ENCODE data around the gene HSF2BP.
"Not testable (repeated sequence)": the region's sequence is repeated elsewhere in the genome, so short reads cannot be mapped to it uniquely, and the experiment has no call there.

Gene HSF2BP

GRCh38 chr21:43699933-43700599 is 40.8 kb upstream of the HSF2BP start:
- Histone ChIP-seq H3K27ac (ENCODE audit: insufficient read depth in 1 of 2, low read depth in 1 of 2, low read length in 2 of 2, poor library complexity in 1 of 2, severe bottlenecking in 2 of 2) (no peak overlapping the region), H3K27me3 (replicated peaks in 2 of 5; ENCODE audit: control insufficient read depth in 4 of 5, insufficient read depth in 5 of 5, low read length in 4 of 5) (no peaks in the 10 kb centered on the region), H3K9me3 (ENCODE audit: control extremely low read depth in 1 of 5, control insufficient read depth in 4 of 5, insufficient read depth in 2 of 5, low read depth in 1 of 5, low read length in 4 of 5) (no peaks in the 10 kb centered on the region), H3K36me3 (ENCODE audit: control insufficient read depth in 4 of 4, insufficient read depth in 4 of 4, low read length in 3 of 4) (peaks cover 2 to 12% (median 8%) of the 10 kb centered on the region in 4 experiments), H3K4me3 (ENCODE audit: control insufficient read depth in 1 of 7, extremely low read depth in 1 of 7, insufficient read depth in 4 of 7, low read depth in 2 of 7, low read length in 6 of 7) (no peak overlapping the region), H3K4me1 (ENCODE audit: control extremely low read depth in 1 of 4, control insufficient read depth in 4 of 4, insufficient read depth in 4 of 4, low read length in 3 of 4) (peaks cover 0 to 15% (median 15%) of the 10 kb centered on the region in 4 experiments)
- DNase-seq, result no peak
- CTCF ChIA-PET, result interaction anchor here (0.9 kb wide), 1 partner anchor 25 kb away, joined by 3 read pairs; no protein-coding TSS in a partner anchor
- 95% methylated on average over 13 of the region's 13 CpGs for WGBS (ENCODE audit: insufficient coverage)
- POLR2A ChIA-PET, result no interaction called here

GRCh38 chr21:43699492-43699777 is 40.1 kb upstream of the HSF2BP start:
- DNase-seq; CTCF ChIA-PET; POLR2A ChIA-PET; H3K27ac ChIP-seq (ENCODE audit: insufficient read depth in 1 of 2, low read depth in 1 of 2, low read length in 2 of 2, poor library complexity in 1 of 2, severe bottlenecking in 2 of 2); H3K9me3 ChIP-seq (ENCODE audit: control extremely low read depth in 1 of 5, control insufficient read depth in 4 of 5, insufficient read depth in 2 of 5, low read depth in 1 of 5, low read length in 4 of 5); H3K4me3 ChIP-seq (ENCODE audit: control insufficient read depth in 1 of 7, extremely low read depth in 1 of 7, insufficient read depth in 4 of 7, low read depth in 2 of 7, low read length in 6 of 7); H3K27me3 ChIP-seq (replicated peaks in 2 of 5; ENCODE audit: control insufficient read depth in 4 of 5, insufficient read depth in 5 of 5, low read length in 4 of 5): not testable (repeated sequence)
- 87% methylated on average over 3 of the region's 5 CpGs for WGBS (ENCODE audit: insufficient coverage)
- H3K36me3 ChIP-seq (ENCODE audit: control insufficient read depth in 4 of 4, insufficient read depth in 4 of 4, low read length in 3 of 4), result peaks cover 2 to 17% (median 11%) of the 10 kb centered on the region in 4 experiments
- peaks cover 0 to 15% (median 15%) of the 10 kb centered on the region in 4 experiments for H3K4me1 ChIP-seq (ENCODE audit: control extremely low read depth in 1 of 4, control insufficient read depth in 4 of 4, insufficient read depth in 4 of 4, low read length in 3 of 4)

DNA sequence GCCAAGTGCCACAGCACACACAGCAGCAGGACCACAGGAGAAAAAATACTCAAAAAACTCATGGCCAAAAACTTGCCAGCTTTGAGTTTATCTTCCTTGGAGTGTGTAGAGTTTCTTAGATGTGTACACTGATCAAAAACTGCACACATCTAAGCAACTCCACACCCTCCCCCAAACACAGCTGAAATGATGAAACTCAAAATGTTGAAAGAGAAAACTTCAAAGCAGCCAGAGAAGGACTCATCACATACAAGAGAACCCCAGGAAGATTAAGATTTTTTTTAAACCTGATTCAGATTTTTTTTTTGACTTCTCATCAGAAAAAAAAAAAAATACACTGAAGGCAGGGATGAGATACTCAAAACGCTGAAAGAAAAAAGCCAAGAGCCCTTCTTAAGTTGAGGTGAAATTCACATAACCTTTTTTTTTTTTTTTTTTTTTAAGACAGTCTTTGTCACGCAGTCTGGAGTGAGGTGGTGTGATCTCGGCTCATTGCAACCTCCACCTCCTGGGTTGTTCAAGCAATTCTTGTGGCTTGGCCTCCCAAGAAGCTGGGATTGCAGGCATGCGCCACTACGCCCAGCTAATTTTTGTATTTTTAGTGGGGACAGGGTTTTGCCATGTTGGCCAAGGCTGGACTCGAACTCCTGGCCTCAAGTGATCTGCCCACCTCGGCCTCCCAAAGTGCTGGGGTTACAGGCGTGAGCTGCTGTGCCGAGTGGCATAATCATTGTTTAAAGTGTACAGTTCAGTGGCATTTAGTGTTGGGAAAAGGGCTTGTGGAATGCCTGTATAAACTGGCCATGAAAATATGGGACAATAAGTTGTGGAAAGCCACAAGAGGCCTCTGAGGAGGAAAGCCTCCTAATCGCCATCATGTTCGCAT is 38.7 kb upstream of the HSF2BP start:
- no peak overlapping the region for H3K4me3 ChIP-seq (ENCODE audit: control insufficient read depth in 1 of 7, extremely low read depth in 1 of 7, insufficient read depth in 4 of 7, low read depth in 2 of 7, low read length in 6 of 7)
- 88% methylated on average over 7 of the region's 11 CpGs for whole genome bisulfite sequencing (ENCODE audit: insufficient coverage)
- no peaks in the 10 kb centered on the region for H3K9me3 ChIP-seq (ENCODE audit: control extremely low read depth in 1 of 5, control insufficient read depth in 4 of 5, insufficient read depth in 2 of 5, low read depth in 1 of 5, low read length in 4 of 5)
- H3K4me1 ChIP-seq (ENCODE audit: control extremely low read depth in 1 of 4, control insufficient read depth in 4 of 4, insufficient read depth in 4 of 4, low read length in 3 of 4), result peaks cover 0 to 9% (median 7%) of the 10 kb centered on the region in 4 experiments
- no peak for DNase-seq
- no peaks in the 10 kb centered on the region for H3K27me3 ChIP-seq (replicated peaks in 2 of 5; ENCODE audit: control insufficient read depth in 4 of 5, insufficient read depth in 5 of 5, low read length in 4 of 5)
- POLR2A ChIA-PET, result no interaction called here
- no peak overlapping the region for H3K27ac ChIP-seq (ENCODE audit: insufficient read depth in 1 of 2, low read depth in 1 of 2, low read length in 2 of 2, poor library complexity in 1 of 2, severe bottlenecking in 2 of 2)
- peaks cover 2 to 32% (median 21%) of the 10 kb centered on the region in 4 experiments for H3K36me3 ChIP-seq (ENCODE audit: control insufficient read depth in 4 of 4, insufficient read depth in 4 of 4, low read length in 3 of 4)
- CTCF ChIA-PET, result no interaction called here

DNA sequence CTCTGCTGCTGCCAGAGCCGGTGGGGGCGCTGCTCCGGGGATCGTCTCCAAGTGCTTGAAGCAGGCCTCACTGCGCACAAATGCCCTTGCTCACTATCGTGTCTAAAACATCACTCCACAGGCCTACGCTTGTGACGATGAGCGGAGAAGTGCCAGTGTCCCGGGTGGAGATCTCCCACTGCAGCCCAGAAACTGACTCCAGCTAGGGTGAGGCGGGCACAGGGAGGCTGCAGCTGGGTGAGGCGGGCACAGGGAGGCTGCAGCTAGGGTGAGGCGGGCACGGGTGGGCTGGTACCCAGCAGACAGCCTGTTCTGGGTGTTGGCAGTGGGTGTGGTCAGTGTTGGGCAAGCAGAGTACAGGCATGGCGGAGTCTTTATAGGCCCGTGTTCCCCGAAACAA is 36.9 kb upstream of the HSF2BP start:
- H3K27me3 ChIP-seq (replicated peaks in 2 of 5; ENCODE audit: control insufficient read depth in 4 of 5, insufficient read depth in 5 of 5, low read length in 4 of 5), result no peaks in the 10 kb centered on the region
- no peak for DNase-seq
- WGBS (ENCODE audit: insufficient coverage), result 96% methylated on average over 15 of the region's 17 CpGs
- H3K27ac ChIP-seq (ENCODE audit: insufficient read depth in 1 of 2, low read depth in 1 of 2, low read length in 2 of 2, poor library complexity in 1 of 2, severe bottlenecking in 2 of 2), result no peak overlapping the region
- H3K4me3 ChIP-seq (ENCODE audit: control insufficient read depth in 1 of 7, extremely low read depth in 1 of 7, insufficient read depth in 4 of 7, low read depth in 2 of 7, low read length in 6 of 7), result no peak overlapping the region
- H3K4me1 ChIP-seq (ENCODE audit: control extremely low read depth in 1 of 4, control insufficient read depth in 4 of 4, insufficient read depth in 4 of 4, low read length in 3 of 4), result no peaks in the 10 kb centered on the region
- H3K9me3 ChIP-seq (ENCODE audit: control extremely low read depth in 1 of 5, control insufficient read depth in 4 of 5, insufficient read depth in 2 of 5, low read depth in 1 of 5, low read length in 4 of 5), result no peaks in the 10 kb centered on the region
- POLR2A ChIA-PET, result no interaction called here
- CTCF ChIA-PET, result no interaction called here
- H3K36me3 ChIP-seq (ENCODE audit: control insufficient read depth in 4 of 4, insufficient read depth in 4 of 4, low read length in 3 of 4), result peaks cover 5 to 48% (median 30%) of the 10 kb centered on the region in 4 experiments

DNA sequence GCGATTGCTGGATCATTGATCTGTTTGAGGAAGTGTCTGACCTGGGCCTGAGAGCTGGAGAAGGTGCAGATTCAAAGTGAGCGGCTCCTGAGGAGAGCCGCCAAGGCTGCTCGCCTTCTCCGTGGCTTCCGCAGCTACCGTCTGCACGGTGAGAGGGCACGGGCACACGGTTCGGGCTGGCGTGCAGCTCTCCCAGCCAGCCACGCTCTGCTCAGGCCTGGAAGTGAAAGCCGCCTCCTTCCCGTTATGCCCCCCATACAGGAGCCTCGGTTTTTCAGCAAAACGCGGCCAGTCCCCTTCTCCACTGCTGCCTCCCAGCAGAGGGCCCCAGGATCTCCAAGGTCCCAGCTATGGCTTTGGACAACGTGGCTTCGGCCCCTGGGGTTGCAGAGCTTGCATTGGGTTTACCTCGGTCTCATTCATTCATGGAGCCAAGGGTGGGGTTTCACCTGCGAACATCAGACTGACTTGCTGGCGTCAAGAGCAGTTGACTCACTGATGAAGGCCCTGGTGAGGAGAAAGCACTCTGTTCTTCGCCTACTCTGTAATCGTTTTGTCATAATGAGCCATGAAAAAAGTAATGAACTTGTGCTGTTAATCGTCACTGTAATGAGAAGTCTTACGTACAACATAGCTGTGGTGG is 35.3 kb upstream of the HSF2BP start:
- 95% methylated on average over 27 of the region's 27 CpGs for WGBS (ENCODE audit: insufficient coverage)
- peaks cover 12 to 65% (median 39%) of the 10 kb centered on the region in 4 experiments for H3K36me3 ChIP-seq (ENCODE audit: control insufficient read depth in 4 of 4, insufficient read depth in 4 of 4, low read length in 3 of 4)
- CTCF ChIA-PET, result no interaction called here

GRCh38 chr21:43693981-43694380 is 34.7 kb upstream of the HSF2BP start:
- H3K36me3 ChIP-seq (ENCODE audit: control insufficient read depth in 4 of 4, insufficient read depth in 4 of 4, low read length in 3 of 4), result peaks cover 12 to 71% (median 45%) of the 10 kb centered on the region in 4 experiments

More for the DNA sequence above, 35.3 kb upstream of the HSF2BP start:
- Histone ChIP-seq H3K4me1 (ENCODE audit: control extremely low read depth in 1 of 4, control insufficient read depth in 4 of 4, insufficient read depth in 4 of 4, low read length in 3 of 4) (no peaks in the 10 kb centered on the region), H3K27ac (ENCODE audit: insufficient read depth in 1 of 2, low read depth in 1 of 2, low read length in 2 of 2, poor library complexity in 1 of 2, severe bottlenecking in 2 of 2) (no peak overlapping the region), H3K4me3 (ENCODE audit: control insufficient read depth in 1 of 7, extremely low read depth in 1 of 7, insufficient read depth in 4 of 7, low read depth in 2 of 7, low read length in 6 of 7) (no peak overlapping the region), H3K27me3 (replicated peaks in 2 of 5; ENCODE audit: control insufficient read depth in 4 of 5, insufficient read depth in 5 of 5, low read length in 4 of 5) (no peaks in the 10 kb centered on the region), H3K9me3 (ENCODE audit: control extremely low read depth in 1 of 5, control insufficient read depth in 4 of 5, insufficient read depth in 2 of 5, low read depth in 1 of 5, low read length in 4 of 5) (no peaks in the 10 kb centered on the region)
- no peak for DNase-seq
- POLR2A ChIA-PET, result no interaction called here

DNA sequence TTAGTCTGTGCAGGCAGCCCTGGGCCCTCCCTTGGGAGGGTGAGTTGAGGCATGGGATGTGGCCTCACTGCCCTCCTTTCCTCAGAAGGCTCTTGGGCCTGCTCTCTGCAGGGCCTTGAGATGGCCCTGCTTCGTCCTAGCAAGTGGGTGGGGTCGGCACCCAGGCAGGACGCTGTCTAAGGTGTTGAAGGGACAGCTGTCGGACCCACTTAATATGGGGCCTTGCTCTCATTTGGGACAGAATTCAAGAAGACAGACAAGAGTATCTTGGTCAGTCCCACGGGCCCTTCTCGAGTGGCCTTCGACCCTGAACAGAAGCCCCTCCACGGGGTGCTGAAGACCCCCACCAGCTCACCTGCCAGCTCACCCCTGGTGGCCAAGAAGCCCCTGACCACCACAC is 33.7 kb upstream of the HSF2BP start:
- CTCF ChIA-PET, result interaction anchor here (0.7 to 1.0 kb wide), 2 partner anchors 35 to 98 kb away, joined by 3 to 4 read pairs; no protein-coding TSS in a partner anchor
- Histone ChIP-seq H3K27ac (ENCODE audit: insufficient read depth in 1 of 2, low read depth in 1 of 2, low read length in 2 of 2, poor library complexity in 1 of 2, severe bottlenecking in 2 of 2) (no peak overlapping the region), H3K27me3 (replicated peaks in 2 of 5; ENCODE audit: control insufficient read depth in 4 of 5, insufficient read depth in 5 of 5, low read length in 4 of 5) (no peaks in the 10 kb centered on the region), H3K4me3 (ENCODE audit: control insufficient read depth in 1 of 7, extremely low read depth in 1 of 7, insufficient read depth in 4 of 7, low read depth in 2 of 7, low read length in 6 of 7) (no peak overlapping the region), H3K36me3 (ENCODE audit: control insufficient read depth in 4 of 4, insufficient read depth in 4 of 4, low read length in 3 of 4) (peaks cover 15 to 81% (median 54%) of the 10 kb centered on the region in 4 experiments), H3K4me1 (ENCODE audit: control extremely low read depth in 1 of 4, control insufficient read depth in 4 of 4, insufficient read depth in 4 of 4, low read length in 3 of 4) (no peaks in the 10 kb centered on the region), H3K9me3 (ENCODE audit: control extremely low read depth in 1 of 5, control insufficient read depth in 4 of 5, insufficient read depth in 2 of 5, low read depth in 1 of 5, low read length in 4 of 5) (no peaks in the 10 kb centered on the region)
- 97% methylated on average over 4 of the region's 8 CpGs for WGBS (ENCODE audit: insufficient coverage)
- POLR2A ChIA-PET, result no interaction called here
- DNase-seq, result no peak

More at GRCh38 chr21:43693981-43694380, 34.7 kb upstream of the HSF2BP start:
- Histone ChIP-seq H3K27ac (ENCODE audit: insufficient read depth in 1 of 2, low read depth in 1 of 2, low read length in 2 of 2, poor library complexity in 1 of 2, severe bottlenecking in 2 of 2) (no peak overlapping the region), H3K9me3 (ENCODE audit: control extremely low read depth in 1 of 5, control insufficient read depth in 4 of 5, insufficient read depth in 2 of 5, low read depth in 1 of 5, low read length in 4 of 5) (no peaks in the 10 kb centered on the region), H3K4me3 (ENCODE audit: control insufficient read depth in 1 of 7, extremely low read depth in 1 of 7, insufficient read depth in 4 of 7, low read depth in 2 of 7, low read length in 6 of 7) (no peak overlapping the region), H3K4me1 (ENCODE audit: control extremely low read depth in 1 of 4, control insufficient read depth in 4 of 4, insufficient read depth in 4 of 4, low read length in 3 of 4) (no peaks in the 10 kb centered on the region), H3K27me3 (replicated peaks in 2 of 5; ENCODE audit: control insufficient read depth in 4 of 5, insufficient read depth in 5 of 5, low read length in 4 of 5) (no peaks in the 10 kb centered on the region)
- DNase-seq, result no peak
- WGBS (ENCODE audit: insufficient coverage), result 99% methylated on average over 21 of the region's 23 CpGs
- CTCF ChIA-PET, result no interaction called here
- POLR2A ChIA-PET, result no interaction called here
